Fibroblast of skin of left quadriceps (primary cell): ENCODE data around the gene XAB2.

Experiments
- DNase-seq, 2 experiments: peaks; one replicate each; pipeline ENCODE4 v3.0.0-alpha.2; 2013; ENCODE audit warnings: low read depth in 2 of 2

The XAB2 gene

DNA sequence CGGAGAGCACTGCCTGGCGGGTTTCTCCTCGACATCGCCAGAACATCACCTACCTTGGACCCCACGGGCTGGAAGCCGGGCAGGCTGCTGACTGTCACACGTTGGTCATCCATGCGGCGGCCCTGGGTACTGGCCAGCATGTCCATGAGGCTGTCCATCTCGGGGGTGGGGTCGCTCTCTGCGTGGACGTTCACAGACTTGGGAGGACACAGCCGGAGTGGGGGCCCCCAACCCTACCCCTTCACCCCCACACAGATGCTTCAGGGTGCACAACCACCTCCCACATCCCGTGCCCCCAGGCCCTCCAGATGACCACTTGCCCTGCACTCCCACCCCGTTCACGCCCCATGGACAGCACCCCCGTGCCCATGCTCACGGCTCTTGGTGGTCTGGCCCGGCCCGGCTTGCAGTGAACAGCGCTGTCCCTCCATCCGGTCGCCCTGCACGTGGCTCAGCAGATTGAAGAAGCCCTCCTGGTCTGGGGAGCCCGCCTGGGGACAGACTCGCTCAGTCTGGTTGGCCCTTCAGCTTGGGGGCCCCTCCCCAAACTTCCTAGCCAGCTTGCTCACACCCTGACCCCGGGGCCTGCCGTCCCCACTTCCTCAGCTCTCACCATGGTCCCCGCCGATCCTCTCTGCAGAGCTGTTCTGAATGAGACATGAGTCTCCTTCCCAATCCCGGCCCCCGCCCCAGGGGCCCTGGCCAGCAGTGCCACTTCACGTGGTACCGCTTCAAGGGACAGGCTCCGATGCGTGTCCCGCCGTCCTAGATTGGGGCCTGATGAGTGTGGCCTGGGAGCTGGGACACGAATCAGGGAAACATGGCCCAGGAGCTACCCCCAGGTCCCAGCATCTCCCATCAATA lies 3.2 kb upstream of the XAB2 start:
- no peak for DNase-seq

DNA sequence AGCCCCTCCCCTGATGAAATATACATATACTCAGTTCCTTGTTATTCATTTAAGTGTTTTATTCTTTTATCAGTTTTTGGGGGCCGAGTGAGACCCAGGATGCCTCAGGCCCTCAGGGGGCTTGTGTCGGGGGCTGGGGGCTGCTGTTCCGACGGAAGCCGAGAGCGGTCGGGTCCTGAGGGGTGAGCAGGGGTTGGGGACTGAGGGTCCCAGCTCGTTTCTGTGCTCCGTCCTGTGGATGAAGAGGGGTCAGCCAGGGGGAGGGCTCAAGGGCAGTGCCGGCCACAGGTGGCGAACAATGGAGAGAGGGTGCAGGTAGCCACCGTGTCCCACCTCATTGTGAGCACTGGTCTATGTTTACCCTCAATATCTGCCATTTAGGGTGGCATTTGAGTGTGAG lies 2.2 kb upstream of the XAB2 start:
- DNase-seq = no peak

DNA sequence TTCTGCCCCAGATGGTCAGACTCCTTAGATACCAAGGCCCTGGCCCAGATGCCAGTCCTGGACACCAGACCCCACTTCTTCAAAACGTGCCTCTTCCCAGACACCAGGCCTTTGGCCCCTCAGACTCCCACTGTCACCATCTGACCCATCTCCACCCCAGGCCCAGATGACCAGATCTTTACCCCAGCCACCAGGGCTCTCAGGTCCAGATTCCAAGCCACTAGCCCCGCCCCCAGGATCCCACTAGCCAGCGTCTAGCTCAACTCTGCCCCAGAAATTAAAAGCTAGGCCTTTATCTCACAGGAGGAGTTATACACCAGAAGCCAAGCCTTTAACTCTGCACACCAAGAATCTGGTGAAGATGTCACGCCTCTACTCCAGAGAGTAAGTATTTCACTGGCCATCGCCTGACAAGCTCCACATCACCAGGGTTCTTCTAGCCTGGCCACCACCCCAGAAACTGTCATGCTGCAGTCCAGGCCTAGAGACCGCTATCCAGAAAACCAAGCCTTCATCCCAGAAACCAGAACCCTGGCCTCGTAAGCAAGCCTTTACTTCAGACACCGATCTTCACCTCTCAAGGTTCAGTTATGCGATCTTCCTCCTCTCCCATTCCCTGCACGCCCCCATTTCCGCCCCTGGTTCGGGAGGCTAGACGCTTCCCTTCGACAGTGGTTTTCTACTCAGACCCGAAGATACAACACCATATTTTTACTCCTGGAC lies 595 bp downstream of the XAB2 start:
- no peak for DNase-seq

DNA sequence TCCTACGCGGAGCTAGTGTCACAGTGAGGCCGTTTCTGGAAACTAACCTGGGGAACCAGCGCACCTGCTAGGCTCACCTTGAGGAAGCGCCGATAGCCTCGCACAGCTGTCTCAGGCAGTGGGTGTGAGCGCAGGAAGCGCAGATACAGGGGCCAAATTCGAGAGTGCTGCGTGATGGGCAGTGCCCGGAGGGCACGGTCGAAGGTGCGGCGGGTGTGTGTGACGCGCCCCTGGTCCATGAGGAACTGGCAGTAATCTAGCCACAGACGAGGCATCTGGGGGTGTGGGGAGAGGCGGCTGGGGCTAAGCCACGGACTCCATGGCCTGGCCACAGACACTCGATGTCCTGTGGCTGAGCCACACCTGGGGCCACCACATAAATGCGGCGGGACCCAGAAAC lies 2.2 kb downstream of the XAB2 start:
- no peak for DNase-seq

DNA sequence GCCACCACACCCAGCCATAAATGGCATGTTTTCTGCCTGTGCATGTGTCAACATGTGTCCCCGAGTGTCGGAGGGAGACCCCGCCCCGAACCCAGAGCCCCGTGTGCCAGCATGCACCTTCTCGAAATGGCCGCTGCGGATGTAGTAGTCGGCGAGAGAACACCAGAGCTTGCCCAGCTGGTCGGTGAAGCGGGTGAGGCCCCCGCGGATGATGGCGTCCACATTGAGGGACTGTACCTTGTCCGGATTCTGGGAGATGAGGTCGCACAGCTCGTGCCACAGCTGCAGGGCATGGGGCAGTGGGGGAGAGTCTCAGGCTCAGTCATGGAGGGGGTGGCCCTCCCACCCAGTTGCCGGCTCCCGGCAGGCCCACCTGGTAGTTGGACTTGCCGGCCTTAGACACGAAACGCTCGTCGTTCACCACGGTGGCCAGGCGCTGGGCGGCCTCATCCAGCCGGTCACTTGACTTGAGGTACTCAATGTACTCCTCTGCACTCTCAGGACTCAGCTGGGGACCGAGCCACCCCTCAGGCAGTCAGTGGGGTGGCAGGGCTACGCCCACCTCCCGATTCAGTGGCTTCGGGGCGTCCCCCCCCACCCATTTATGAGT lies 3.5 kb downstream of the XAB2 start:
- no peak for DNase-seq

DNA sequence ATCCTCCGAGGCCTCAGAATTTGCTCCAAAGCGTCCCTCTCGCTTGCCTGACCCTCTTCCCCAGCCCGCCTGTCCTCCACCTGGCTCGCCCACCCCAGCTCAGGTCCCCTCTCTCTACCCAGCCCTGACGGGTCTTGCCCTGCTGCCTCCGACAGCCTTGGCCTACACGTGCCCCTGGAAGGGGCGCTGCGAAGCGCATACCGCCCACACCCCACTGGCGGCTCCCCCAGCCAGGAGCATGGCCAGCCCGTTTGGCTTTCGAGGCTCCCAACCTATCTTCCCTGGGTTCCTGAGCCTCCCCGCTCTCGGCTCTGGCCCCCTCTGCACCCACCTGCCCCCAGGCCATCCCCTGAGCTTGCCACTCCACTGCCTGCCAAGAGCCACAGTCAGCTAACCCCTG lies 4.5 kb downstream of the XAB2 start:
- no peak for DNase-seq

DNA sequence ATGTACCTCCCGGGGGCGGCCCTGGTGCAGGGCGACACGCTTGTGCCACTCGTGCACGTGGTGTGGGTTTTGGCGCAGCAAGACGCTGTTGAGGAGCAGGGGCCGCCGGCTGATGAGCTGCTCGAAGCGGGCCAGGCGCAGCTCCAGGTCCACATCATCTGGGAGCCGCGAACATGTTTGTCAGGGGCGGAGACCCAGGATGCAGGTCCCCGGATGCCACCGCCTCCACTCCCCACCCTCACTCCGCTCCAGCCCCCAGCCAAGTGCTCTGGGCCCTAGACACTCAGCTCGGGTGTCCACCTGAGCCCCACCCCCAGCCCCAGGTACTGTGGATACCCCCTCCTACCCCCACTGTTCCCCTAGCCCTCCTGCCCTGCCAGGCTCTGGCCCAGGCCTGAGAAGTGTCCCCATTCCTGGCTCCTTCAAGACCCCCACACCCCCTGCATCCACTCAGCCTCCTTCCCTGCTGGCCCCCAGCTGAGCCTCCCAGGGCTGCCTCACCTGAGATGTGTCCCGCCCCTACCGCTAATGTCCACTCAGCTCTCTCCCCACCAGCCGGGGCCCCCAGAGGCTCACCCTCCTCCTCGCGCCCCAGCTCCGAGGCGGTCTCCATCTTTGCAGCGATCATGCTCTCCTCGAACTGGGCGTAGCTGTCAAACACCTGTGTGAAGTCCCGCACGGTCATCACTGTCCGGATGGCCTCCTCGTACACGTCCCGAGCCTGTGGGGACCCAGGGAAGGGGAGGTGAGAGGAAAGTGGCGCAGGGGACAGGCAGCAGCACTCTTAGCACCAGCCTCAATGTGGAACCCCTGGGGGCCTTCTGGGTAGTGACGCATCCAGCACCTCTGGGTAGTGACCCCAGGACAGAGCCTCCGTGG lies 5.4 kb downstream of the XAB2 start:
- DNase-seq = no peak

DNA sequence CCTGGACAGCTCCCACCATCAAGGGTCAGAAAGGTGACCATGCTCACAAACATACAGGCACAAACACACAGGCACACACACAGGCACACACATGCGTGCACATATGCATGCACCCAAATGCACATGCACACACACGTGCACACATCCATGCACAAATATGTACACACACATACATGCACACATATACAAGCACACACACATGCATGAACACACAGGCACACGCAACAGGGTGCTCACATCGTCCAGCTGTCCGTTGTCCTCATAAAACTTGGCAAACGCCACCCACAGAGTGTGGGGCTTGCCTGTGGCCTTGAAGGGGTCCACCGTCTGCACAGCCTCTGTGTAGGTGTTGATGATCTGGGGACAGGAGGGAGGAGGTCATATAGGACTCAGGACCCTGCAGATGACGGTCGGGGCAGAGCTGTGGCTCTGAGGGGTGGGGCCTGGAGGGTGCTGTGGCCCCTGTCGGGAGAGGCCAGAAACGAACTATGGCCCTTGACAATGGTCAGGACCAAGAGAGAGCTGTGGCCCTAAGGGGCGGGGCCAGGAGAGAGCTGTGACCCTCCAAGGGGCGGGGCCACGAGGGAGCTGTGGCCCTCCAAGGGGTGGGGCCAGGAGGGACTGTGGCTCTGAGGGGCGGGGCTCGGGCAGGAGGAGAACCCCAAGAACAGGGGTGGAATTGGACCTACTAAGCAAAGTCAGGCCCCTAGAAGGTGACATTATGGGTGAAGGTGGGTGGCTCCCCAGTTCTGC lies 6.2 kb downstream of the XAB2 start:
- no peak for DNase-seq

DNA sequence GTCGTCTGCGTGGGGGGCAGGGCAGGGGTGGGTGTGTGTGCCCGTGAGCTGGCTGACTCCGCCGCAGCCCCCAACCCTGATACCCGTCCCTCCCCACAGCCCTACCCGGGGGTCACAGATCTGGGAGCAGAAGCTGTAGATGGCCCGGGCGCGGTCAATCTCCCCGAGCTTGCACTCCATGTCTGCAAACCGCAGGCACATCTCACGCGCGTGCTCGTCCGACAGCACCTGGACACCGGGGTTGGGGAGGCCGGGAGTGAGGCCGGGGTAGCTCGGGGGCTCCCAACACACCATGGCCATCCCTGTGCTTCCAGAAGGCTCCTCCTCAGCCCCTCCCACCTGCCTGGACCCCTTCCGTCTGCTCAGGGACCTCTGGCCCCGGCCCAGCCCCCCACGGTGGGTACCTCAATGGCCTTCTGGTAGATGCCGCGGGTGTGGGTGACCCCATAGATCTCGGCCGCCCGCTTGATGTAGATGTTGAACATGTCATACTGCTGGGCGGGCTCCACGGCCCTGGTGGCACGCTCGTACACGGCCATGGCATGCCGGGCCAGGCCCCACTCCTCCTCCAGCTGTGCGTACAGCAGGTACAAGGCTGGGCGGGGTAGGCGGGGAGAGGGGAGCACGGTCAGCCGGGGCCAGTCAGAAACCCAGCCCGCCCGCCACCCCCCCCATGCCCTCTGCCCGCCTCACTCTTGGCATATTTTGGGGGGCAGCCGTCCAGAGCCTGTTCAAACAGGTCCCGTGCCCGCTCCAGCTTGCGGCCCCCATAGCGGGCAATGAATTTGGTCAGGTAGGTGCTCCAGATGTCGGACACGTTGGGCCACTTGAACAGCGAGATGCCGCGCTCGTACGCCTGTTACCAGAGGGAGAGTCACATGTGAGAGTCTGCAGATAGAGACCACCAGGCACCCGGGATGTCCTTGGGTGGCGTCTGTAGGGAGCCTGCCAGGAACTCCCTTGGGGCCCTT lies 8.6 kb downstream of the XAB2 start:
- DNase-seq = no peak

DNA sequence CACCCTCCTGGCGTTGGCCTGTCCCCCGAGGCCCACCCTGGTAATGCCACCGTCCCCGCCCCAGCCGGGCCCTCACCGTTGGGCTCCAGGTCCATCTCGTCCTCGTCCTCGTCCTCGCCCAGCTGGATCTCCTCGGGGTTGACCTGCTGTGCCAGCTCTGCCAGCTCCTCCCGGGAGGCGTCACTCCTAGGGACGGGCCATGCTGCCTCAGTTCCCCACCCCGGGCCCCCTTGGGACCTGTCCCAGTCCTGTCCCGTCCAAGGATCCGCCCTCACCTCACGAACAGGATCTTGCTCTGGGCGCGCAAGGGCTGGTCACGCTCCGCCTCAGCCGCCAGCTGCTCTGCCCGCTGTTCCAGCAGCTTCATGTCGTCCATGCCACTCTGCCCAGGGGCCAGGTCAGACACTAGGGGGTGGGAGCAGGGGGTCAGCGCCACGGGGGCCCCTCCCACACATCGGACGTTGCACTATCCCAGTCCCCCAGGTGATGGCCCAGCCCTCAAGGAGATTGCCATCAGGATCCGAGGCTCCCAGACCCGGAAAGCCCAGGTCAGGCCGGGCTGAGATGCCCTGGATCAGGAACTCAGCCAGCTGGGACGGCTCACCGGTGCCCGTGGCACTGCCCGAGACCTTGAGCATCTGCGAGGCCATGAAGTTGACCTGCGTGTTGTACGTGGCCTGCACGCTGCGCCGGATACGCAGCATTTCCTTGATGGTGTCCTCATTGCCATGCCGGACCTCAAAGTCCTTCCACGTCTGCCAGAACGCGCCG lies 9.5 kb downstream of the XAB2 start:
- DNase-seq = no peak

DNA sequence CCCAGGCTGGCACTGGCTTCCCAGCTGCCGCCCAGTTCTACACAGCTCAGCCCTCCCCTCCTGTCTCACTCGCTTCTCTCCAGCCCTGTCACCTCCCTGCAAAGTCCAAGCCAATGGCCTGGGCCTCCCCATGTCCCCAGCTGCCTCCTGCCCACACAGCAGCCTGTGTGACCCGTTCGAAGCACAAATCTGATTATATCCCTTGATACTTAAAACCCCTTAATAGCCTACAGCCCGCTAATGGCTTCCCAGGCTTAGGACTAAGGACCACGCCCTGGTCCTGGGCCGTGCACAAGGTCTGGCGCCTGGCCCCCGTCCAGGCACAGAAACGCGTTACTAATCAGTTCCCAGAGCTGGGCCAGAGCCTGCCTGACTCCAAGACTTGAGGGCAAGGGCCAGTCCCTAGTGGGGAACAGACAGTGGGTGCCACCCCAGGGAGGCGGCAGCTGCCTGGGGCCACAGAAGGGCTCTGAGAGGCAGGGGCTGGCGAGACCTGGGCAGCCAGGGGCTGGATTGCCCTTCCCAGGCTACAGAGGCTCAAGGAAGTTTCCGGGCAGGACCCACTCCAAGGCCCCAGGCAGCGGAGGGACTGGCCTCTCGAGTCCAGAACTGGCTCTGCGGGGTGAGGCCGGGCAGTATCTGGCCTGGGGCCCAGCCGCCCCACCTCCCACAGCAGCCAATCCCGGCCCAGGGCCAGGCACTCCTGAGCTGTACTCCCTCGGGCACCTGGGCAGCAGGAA lies 10.4 kb downstream of the XAB2 start:
- no peak for DNase-seq

DNA sequence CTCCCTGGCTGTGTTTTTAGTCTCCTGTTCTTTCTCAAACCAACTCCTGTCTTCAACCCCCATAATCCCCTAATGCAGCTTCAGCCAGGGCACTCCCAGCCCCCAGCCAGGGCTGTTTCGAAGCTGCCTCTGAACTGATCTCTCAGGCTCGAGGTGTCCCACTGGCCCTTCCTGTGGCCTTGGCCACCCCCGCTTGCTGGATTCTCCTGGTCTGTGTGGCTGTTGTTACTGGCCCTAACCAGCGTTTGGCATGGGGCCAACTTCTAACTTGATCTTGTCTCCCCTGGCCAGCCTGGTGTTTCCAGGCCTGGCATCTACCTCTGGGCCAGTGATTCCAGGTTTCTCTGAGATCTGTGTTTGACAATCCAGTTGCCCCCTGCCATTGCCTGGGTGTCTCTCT lies 11.0 kb downstream of the XAB2 start:
- DNase-seq = no peak

DNA sequence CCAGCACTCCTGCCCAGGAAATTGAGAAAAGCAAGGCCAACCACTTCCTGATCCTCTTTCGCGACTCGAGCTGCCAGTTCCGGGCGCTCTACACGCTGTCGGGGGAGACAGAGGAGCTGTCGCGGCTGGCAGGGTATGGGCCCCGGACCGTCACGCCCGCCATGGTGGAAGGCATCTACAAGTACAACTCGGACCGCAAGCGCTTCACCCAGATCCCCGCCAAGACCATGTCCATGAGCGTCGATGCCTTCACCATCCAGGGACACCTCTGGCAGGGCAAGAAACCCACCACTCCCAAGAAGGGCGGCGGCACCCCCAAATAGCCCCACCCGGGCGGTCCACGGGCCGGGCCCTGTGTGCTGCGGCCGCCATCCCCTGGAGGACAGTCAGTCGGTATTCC lies 11.6 kb downstream of the XAB2 start:
- no peak for DNase-seq

DNA sequence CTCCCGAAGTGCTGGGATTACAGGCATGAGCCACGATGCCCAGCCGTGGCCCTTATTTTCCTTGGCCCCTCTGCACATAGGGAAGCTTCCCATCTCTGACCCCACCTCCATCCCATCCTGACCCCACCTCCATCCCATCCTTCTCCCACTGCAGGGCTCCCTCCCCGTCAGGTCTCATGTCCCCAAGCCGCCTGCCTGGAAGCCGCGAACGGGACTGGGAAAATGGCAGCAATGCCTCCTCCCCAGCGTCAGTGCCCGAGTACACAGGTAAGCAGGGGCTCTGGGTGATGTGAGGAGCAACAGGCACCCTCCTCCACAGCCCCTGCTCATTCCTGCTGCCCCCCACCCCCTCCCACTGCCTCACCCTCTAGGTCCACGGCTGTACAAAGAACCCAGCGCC lies 12.2 kb downstream of the XAB2 start:
- no peak for DNase-seq

DNA sequence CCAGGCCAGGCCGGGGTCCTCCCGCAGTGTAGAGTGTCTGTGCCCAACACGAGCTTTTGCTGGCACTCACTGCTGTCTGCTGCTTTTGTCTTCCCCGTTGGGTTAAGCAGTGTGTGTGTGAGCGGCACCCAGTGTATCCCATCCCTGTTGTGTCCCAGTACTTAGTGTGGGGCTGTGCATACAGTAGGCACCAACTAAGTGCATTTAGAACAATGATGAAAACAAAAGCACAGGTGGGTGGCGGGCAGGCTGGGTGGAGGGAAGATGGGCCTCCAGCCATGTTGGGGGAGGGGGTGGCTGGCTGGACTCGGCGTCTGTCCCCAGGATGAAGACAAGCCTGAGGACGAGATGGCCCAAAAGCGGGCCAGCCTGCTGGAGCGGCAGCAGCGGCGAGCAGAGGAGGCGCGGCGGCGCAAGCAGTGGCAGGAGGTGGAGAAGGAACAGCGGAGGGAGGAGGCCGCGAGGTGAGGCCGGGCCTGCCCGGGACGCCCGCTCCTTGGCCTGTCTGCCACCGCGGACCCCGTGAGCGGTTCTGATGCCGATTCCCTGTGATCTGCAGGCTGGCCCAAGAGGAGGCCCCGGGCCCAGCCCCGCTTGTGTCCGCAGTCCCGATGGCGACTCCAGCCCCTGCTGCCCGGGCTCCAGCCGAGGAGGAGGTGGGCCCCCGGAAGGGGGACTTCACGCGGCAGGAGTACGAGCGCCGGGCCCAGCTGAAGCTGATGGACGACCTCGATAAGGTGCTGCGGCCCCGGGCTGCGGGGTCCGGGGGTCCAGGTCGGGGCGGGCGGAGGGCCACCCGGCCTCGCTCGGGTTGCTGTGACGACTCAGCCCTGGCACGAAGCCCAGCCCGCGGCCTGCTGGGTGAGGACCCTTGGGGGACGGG lies 14.2 kb downstream of the XAB2 start:
- no peak for DNase-seq

DNA sequence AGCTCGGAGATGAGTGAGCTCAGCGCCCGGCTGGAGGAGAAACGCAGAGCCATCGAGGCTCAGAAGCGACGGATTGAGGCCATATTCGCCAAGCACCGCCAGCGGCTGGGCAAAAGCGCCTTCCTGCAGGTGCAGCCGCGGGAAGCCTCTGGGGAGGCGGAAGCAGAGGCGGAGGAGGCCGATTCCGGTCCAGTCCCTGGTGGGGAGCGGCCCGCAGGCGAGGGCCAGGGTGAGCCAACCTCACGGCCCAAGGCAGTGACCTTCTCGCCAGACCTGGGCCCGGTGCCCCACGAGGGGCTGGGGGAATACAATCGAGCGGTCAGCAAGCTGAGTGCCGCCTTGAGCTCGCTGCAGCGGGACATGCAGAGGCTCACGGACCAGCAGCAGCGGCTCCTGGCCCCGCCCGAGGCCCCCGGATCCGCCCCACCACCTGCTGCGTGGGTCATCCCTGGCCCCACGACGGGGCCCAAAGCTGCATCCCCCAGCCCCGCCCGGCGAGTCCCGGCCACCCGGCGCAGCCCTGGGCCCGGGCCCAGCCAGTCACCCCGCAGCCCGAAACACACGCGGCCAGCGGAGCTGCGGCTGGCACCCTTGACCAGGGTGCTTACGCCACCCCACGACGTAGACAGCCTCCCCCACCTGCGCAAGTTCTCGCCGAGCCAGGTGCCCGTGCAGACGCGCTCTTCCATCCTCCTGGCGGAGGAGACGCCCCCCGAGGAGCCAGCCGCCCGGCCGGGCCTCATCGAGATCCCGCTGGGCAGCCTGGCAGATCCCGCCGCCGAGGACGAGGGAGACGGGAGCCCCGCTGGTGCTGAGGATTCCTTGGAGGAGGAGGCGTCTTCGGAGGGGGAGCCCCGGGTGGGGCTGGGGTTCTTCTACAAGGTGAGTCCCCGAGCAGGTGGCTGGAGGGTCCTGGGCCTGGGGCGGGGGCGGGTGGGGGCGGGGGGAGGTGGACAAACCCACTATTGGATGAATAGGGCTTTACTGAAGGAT lies 16.8 kb downstream of the XAB2 start:
- DNase-seq = no peak
